OCI-LY7 (cell line): ENCODE results near the gene ZDHHC14. TPM values are rescaled to one million over a fixed set of nuclear protein-coding genes. Genes with fewer than 3 reads are reported as not detected.

Experiments used
- BruUV-seq: library from RNA; stranded (reverse); fragments of 400-500 nt; replicated peaks from 2 replicates; lab custom pipeline; 2021; lab: Mats Ljungman, UMichigan
- CTCF ChIA-PET: fragments of 300-600 bp; sonication (Branson Sonifier 250); formaldehyde crosslinking; loops from one replicate; lab custom pipeline; 2022; ENCODE audit warnings: antibody characterized with exemption; ENCODE audit not compliant: unreplicated experiment; lab: Charles Lee
- POLR2A ChIA-PET: fragments of 300-600 bp; sonication (Branson Sonifier 250); formaldehyde crosslinking; loops from one replicate; lab custom pipeline; 2022; ENCODE audit warnings: antibody characterized with exemption; lab: Charles Lee
- DNase-seq: peaks from one replicate; pipeline ENCODE4 v3.0.0-alpha.2; 2015; ENCODE audit warnings: low spot score
- H2AFZ ChIP-seq: fragments of 200-600 bp; sonication (generic), shearing (Covaris generic); 2 replicates; pipeline ENCODE4 v1.6.1; 2014; ENCODE audit warnings: mild to moderate bottlenecking, antibody characterized with exemption, low read length, moderate library complexity
- H3K27ac ChIP-seq: fragments of 200-600 bp; sonication (generic); 2 replicates; pipeline ENCODE4 v1.5.1; 2014; ENCODE audit warnings: mixed run types, low read depth, mild to moderate bottlenecking, moderate library complexity, low read length, inconsistent platforms; ENCODE audit not compliant: poor library complexity, severe bottlenecking
- H3K36me3 ChIP-seq: fragments of 200-600 bp; sonication (generic); 2 replicates; pipeline ENCODE4 v1.6.1; 2014; ENCODE audit warnings: mild to moderate bottlenecking, antibody characterized with exemption, low read length, moderate library complexity, mixed read lengths; ENCODE audit not compliant: insufficient read depth
- H3K4me1 ChIP-seq: fragments of 200-600 bp; sonication (generic); 2 replicates; pipeline ENCODE4 v1.5.1; 2014; ENCODE audit warnings: mild to moderate bottlenecking, low read length; ENCODE audit not compliant: insufficient read depth, poor library complexity, severe bottlenecking
- H3K4me2 ChIP-seq: fragments of 200-600 bp; sonication (generic); 2 replicates; pipeline ENCODE4 v1.6.1; 2014; ENCODE audit warnings: mild to moderate bottlenecking, low read length
- H3K4me3 ChIP-seq: fragments of 200-600 bp; sonication (generic); 2 replicates; pipeline ENCODE4 v1.5.1; 2014; ENCODE audit warnings: mild to moderate bottlenecking, low read depth, low read length; ENCODE audit not compliant: poor library complexity, severe bottlenecking
- H3K79me2 ChIP-seq: fragments of 200-600 bp; sonication (generic); 2 replicates; pipeline ENCODE4 v1.6.1; 2016; ENCODE audit warnings: low read depth, mild to moderate bottlenecking, low read length, moderate library complexity, mixed read lengths; ENCODE audit not compliant: insufficient read depth
- H3K9me2 ChIP-seq: fragments of 200-600 bp; sonication (generic); 2 replicates; pipeline ENCODE4 v1.6.1; 2016; ENCODE audit warnings: mild to moderate bottlenecking, low read length, mixed read lengths; ENCODE audit not compliant: insufficient read depth
- H3K9me3 ChIP-seq: fragments of 200-600 bp; sonication (generic); 2 replicates; pipeline ENCODE4 v1.6.1; 2014; ENCODE audit warnings: mild to moderate bottlenecking, mixed run types, low read length, mixed read lengths
- H4K20me1 ChIP-seq: fragments of 200-600 bp; sonication (generic); 2 replicates; pipeline ENCODE4 v1.6.1; 2014; ENCODE audit warnings: mild to moderate bottlenecking, antibody characterized with exemption, low read length, moderate library complexity, mixed read lengths; ENCODE audit not compliant: insufficient read depth
- EZH2phosphoT487 ChIP-seq: fragments of 200-600 bp; sonication (generic); IDR thresholded peaks from 2 replicates; pipeline ENCODE4 v1.6.1; 2018; ENCODE audit warnings: low read depth, borderline replicate concordance, mild to moderate bottlenecking, mixed run types, antibody characterized with exemption, low read length, moderate library complexity, mixed read lengths
- intact Hi-C: fragments of 100-400 bp; cut with micrococcal nuclease; formaldehyde crosslinking; loops from one replicate; pipeline ENCODE4 v1.10.0; 2022; ENCODE audit not compliant: unreplicated experiment
- total RNA-seq, 2 experiments: library from RNA; depleted of rRNA in 1 of 2; stranded (reverse); fragments of >200 nt in 1 of 2; shearing (Covaris generic) in 1 of 2; gene quantifications; 2 replicates each; pipeline ENCODE4 v1.2.3, GENCODE V29; 2014 to 2022
- TF ChIP-seq, protein P1 (sequence below): fragments of 200-600 bp; sonication (generic); conservative IDR thresholded peaks from 2 replicates; pipeline ENCODE4 v1.5.1; 2014; ENCODE audit warnings: mild to moderate bottlenecking, antibody characterized with exemption, low read length, moderate library complexity, mixed read lengths

Gene ZDHHC14
- total RNA-seq, 2 experiments from 2014 or later = 0.69 to 3.0 TPM

DNA sequence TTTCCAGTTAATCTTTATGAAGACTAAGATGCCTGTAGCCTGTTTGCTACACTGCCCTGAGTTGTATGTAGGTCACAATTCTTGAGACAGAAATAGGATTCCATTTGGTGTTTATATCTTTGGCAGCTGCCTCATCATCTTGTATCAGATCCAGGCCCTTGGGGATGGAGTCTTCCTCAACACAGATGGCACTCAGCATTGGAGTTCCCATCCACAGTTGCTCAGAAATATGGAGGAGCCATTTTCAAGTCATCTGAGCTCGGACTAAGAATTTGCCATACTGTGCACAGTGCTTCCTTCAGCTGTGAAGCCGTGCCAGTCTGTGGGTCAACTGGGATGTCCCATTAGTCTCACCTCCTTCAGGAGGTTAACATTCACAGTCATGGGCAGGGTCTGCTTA, 156.6 kb downstream of the ZDHHC14 start:
- H3K4me3 ChIP-seq = no peak overlapping the region
- TF ChIP-seq, protein P1, sequence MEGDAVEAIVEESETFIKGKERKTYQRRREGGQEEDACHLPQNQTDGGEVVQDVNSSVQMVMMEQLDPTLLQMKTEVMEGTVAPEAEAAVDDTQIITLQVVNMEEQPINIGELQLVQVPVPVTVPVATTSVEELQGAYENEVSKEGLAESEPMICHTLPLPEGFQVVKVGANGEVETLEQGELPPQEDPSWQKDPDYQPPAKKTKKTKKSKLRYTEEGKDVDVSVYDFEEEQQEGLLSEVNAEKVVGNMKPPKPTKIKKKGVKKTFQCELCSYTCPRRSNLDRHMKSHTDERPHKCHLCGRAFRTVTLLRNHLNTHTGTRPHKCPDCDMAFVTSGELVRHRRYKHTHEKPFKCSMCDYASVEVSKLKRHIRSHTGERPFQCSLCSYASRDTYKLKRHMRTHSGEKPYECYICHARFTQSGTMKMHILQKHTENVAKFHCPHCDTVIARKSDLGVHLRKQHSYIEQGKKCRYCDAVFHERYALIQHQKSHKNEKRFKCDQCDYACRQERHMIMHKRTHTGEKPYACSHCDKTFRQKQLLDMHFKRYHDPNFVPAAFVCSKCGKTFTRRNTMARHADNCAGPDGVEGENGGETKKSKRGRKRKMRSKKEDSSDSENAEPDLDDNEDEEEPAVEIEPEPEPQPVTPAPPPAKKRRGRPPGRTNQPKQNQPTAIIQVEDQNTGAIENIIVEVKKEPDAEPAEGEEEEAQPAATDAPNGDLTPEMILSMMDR = no peak
- no peak for TF ChIP-seq EZH2phosphoT487
- no peak for DNase-seq
- no peaks in the 10 kb centered on the region for H3K9me3 ChIP-seq
- no peak overlapping the region for H3K27ac ChIP-seq
- ChIA-PET POLR2A (interaction anchor here (0.8 to 1.2 kb wide), 2 partner anchors 19 to 67 kb away, joined by 3 read pairs; no protein-coding TSS in a partner anchor), CTCF (no interaction called here)
- H2AFZ ChIP-seq = no peak overlapping the region
- intact Hi-C loops = no loop called here
- no peaks in the 10 kb centered on the region for H3K79me2 ChIP-seq
- no peaks in the 10 kb centered on the region for H3K9me2 ChIP-seq
- no peaks in the 10 kb centered on the region for H3K36me3 ChIP-seq
- no peak overlapping the region for H3K4me2 ChIP-seq
- peaks cover 17% of the 10 kb centered on the region for H3K4me1 ChIP-seq
- BruUV-seq = no TSS peak
- H4K20me1 ChIP-seq = no peaks in the 10 kb centered on the region

DNA sequence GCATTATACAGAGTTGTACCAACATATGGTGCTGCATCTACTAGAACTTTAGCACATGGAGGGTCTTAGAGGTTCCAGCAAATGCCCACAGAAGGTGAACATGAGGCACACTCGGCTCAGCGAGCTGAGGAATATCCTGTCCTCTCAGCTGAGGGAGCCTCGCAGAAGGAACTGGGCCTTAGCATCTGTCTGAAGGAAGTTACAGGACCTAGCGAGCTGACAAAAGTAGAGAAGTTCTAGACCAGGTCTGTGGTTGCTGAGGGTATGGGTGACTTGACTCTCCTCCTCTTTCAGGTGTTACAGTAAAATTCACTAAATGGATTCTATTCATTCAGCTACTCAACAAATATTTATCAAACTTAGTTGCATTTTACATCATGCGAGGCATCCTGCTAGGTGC, 157.2 kb downstream of the ZDHHC14 start:
- H3K27ac ChIP-seq = no peak overlapping the region
- no peak for TF ChIP-seq EZH2phosphoT487
- TF ChIP-seq, protein P1 = no peak
- POLR2A ChIA-PET = no interaction called here

DNA sequence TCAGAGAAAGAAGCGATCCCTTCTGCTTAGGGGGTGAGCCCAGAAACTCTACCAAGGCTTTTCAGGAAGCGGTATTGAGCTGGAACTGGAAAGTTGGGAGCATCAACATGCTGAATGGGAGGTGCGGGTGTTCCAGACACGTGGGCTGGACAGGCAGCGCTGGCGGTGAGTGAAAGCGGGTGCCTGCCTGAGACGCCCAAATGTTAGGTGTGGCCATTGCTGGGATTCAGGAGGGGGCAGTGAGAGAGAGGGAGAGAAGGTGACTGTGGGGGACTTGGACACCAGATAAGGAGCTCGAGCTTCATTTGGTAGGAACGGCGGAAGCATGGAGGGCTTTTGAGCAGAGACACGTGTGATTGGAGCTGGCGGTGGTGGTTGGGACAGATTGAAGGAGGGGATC, 157.7 kb downstream of the ZDHHC14 start:
- H3K36me3 ChIP-seq = no peaks in the 10 kb centered on the region
- peaks cover 17% of the 10 kb centered on the region for H3K4me1 ChIP-seq
- no peak for TF ChIP-seq EZH2phosphoT487
- TF ChIP-seq, protein P1 = no peak
- intact Hi-C loops = no loop called here
- ChIA-PET CTCF (no interaction called here), POLR2A (interaction anchor here (0.8 kb wide), 1 partner anchor 19 kb away, joined by 3 read pairs; no protein-coding TSS in a partner anchor)
- H3K9me3 ChIP-seq = no peaks in the 10 kb centered on the region
- no peaks in the 10 kb centered on the region for H4K20me1 ChIP-seq
- H3K79me2 ChIP-seq = no peaks in the 10 kb centered on the region
- no peak overlapping the region for H2AFZ ChIP-seq
- H3K4me3 ChIP-seq = no peak overlapping the region
- H3K9me2 ChIP-seq = no peaks in the 10 kb centered on the region
- H3K27ac ChIP-seq = no peak overlapping the region
- DNase-seq = no peak
- no TSS peak for BruUV-seq
- no peak overlapping the region for H3K4me2 ChIP-seq

More for the DNA sequence above, 157.2 kb downstream of the ZDHHC14 start:
- Histone ChIP-seq H3K4me3 (no peak overlapping the region), H3K9me3 (no peaks in the 10 kb centered on the region), H4K20me1 (no peaks in the 10 kb centered on the region), H3K36me3 (no peaks in the 10 kb centered on the region), H3K4me2 (no peak overlapping the region), H3K79me2 (no peaks in the 10 kb centered on the region), H3K4me1 (peaks cover 17% of the 10 kb centered on the region), H3K9me2 (no peaks in the 10 kb centered on the region), H2AFZ (no peak overlapping the region)
- CTCF ChIA-PET = no interaction called here
- no TSS peak for BruUV-seq
- intact Hi-C loops = no loop called here
- DNase-seq = no peak
